Stimulated activated memory B cell treated with anti-CD40 and anti-IgM and Interleukin-4, amounts not matched to agents 10 μg/mL and 1 μg/mL and 100 μg/mL, for 72 hours (primary cell): Measurements from ENCODE around the gene PPM1A.

Experiments used
- ATAC-seq: fragments of 150-1000 bp; cut with Tn5 transposase; 2 replicates; pipeline ENCODE4 v1.10.0; 2021
- H3K27ac Mint-ChIP-seq: one replicate; pipeline ENCODE4 v1.8.0; 2022; ENCODE audit warnings: mild to moderate bottlenecking, mixed read lengths
- H3K27me3 Mint-ChIP-seq: one replicate; pipeline ENCODE4 v1.8.0; 2022; ENCODE audit warnings: mixed read lengths
- H3K36me3 Mint-ChIP-seq: one replicate; pipeline ENCODE4 v1.8.0; 2022; ENCODE audit warnings: mixed read lengths
- H3K4me1 Mint-ChIP-seq: one replicate; pipeline ENCODE4 v1.8.0; 2022; ENCODE audit warnings: mixed read lengths
- H3K4me3 Mint-ChIP-seq: one replicate; pipeline ENCODE4 v1.8.0; 2022; ENCODE audit warnings: mild to moderate bottlenecking, moderate library complexity, mixed read lengths
- H3K9me3 Mint-ChIP-seq: one replicate; pipeline ENCODE4 v1.8.0; 2022; ENCODE audit warnings: mixed read lengths

PPM1A gene

DNA sequence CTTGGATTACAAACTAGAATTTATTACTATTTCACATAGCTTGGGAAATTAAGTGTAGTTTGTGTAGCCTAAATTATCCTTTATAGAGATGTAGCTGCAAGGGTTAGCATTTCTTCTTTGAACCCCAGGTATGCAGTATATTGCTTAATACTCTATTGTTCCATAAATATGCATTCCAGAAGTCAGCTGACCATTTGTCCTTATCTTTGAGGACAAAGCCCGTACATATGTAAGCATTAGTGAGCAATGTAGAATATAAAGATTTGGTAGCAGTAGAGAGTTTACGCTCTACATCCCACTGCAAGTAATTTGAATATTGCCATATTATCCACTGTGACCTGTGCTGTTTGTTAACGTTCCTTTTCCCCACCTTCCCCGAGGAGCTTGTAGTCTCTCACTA, 26.9 kb downstream of the PPM1A start:
- H3K27ac Mint-ChIP-seq, result no peak overlapping the region
- no peaks in the 10 kb centered on the region for H3K27me3 Mint-ChIP-seq
- H3K4me1 Mint-ChIP-seq, result peaks cover 65% of the 10 kb centered on the region
- no peak overlapping the region for H3K4me3 Mint-ChIP-seq
- H3K36me3 Mint-ChIP-seq, result peaks cover 19% of the 10 kb centered on the region
- no peak for ATAC-seq
- no peaks in the 10 kb centered on the region for H3K9me3 Mint-ChIP-seq

DNA sequence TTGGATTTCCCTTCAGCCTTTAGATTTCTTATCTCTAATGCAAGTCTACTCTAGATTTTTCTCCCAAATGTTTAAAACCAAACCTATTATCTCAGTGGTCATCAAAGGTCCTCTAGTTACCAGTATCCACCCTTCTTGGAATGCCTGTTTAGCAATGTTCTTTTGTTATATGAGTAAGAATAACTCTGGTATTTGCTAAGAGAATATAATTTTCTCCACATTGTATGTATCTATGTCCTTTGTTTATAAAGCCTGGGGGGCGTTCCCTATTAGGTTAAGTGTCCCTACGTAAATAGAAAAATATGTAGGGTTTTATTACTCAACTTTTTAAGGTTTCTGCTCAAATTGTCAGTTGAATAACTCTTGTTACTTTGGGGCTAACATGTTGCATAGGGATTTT, 27.3 kb downstream of the PPM1A start:
- Mint-ChIP-seq H3K9me3 (no peaks in the 10 kb centered on the region), H3K27me3 (no peaks in the 10 kb centered on the region), H3K27ac (no peak overlapping the region), H3K4me3 (no peak overlapping the region), H3K4me1 (peaks cover 61% of the 10 kb centered on the region), H3K36me3 (peaks cover 15% of the 10 kb centered on the region)
- ATAC-seq, result no peak

DNA sequence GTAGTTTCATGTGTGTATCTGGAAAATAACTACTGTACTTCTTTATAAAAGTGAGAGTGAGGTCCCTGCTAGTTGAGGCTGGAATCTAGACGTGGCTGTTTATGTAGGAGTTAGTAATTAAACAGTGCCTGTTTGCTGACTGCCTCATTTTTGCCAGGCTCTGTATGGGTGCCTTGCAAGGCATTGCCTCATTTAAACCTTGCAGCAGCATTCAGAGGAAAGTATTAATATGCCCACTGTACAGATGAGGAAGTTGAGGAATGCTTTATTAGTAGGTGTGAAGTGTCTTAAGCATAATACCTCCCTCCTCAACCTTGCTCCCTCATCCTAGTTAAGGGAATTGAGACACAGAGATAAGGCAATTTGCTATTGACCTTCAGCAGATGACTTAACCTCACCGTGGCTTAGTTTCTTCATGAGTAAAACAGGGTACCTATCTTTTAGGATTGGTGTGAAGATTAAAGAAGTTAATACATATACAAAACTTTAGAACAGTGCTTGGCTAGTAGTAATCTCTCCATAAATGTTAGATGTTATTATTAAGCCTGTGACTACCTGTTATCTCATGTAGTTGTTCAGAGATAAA, 28.7 kb downstream of the PPM1A start:
- H3K27ac Mint-ChIP-seq, result no peak overlapping the region

DNA sequence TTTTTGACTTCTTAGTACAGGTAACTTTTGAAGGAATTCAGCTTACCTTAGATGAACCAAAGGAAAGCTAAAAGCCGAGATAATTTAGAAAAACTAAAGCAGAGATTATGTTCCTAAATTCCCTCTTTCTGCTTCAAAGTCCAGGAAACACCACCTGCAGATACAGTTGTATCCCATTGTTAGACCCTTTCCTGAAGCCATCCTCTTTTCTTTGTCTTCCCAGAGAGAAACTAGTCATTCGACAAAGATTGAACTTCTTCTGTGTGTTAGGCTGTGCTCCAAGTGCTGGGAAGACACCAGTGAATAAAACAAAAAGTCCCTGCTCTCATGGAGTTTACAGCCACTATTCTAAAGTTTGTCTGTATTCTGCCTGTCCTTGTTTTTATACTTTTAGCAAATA, 29.3 kb downstream of the PPM1A start:
- H3K27ac Mint-ChIP-seq, result no peak overlapping the region
- peaks cover 23% of the 10 kb centered on the region for H3K36me3 Mint-ChIP-seq
- H3K4me1 Mint-ChIP-seq, result peaks cover 42% of the 10 kb centered on the region
- H3K27me3 Mint-ChIP-seq, result no peaks in the 10 kb centered on the region
- ATAC-seq, result no peak
- no peak overlapping the region for H3K4me3 Mint-ChIP-seq
- no peaks in the 10 kb centered on the region for H3K9me3 Mint-ChIP-seq

More for the DNA sequence above, 28.7 kb downstream of the PPM1A start:
- ATAC-seq, result no peak
- H3K4me1 Mint-ChIP-seq, result peaks cover 48% of the 10 kb centered on the region
- no peaks in the 10 kb centered on the region for H3K27me3 Mint-ChIP-seq
- H3K9me3 Mint-ChIP-seq, result no peaks in the 10 kb centered on the region
- no peak overlapping the region for H3K4me3 Mint-ChIP-seq
- peaks cover 22% of the 10 kb centered on the region for H3K36me3 Mint-ChIP-seq

DNA sequence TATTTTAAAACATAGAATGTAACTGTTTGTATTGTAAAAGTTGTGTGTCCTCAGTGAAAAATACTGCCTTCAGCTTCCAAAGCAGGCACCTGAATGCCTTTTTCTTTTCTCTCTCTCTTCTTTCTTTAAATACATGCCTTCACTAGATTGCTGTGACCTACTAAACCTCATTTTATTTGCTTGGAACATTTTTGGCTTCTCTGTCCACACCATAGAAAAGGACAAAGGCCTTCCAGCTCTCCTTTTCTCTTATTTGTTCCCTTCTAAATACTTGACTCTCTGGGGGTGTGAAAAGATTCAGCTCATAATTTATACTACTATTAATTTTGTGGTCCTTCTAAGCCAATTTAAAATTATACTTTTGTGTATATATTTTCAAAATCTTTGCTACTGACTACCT, 38.4 kb downstream of the PPM1A start:
- Mint-ChIP-seq H3K4me3 (no peak overlapping the region), H3K27ac (no peak overlapping the region), H3K27me3 (no peaks in the 10 kb centered on the region), H3K36me3 (peaks cover 44% of the 10 kb centered on the region), H3K9me3 (no peaks in the 10 kb centered on the region), H3K4me1 (no peaks in the 10 kb centered on the region)
- ATAC-seq, result no peak

DNA sequence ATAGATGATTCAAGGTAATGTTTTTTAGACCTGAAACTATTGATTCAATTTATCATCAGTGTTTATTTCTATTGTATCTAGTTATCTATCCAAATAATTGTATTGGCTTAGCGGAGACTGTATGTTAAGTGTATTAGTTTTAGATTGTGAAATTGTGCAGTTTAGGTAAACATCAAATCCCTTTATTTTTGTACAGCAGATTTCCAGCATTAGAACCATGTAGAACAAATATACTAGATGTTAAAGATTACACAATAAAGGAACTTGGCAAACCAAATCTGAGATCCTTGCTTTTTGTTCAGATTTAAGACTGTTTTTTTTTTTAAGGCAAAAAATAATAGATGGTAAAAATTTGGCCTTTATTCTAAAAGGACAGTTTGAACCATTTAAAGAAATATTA, 39.3 kb downstream of the PPM1A start:
- Mint-ChIP-seq H3K9me3 (no peaks in the 10 kb centered on the region), H3K27ac (no peak overlapping the region), H3K4me1 (no peaks in the 10 kb centered on the region), H3K27me3 (no peaks in the 10 kb centered on the region), H3K36me3 (peaks cover 44% of the 10 kb centered on the region), H3K4me3 (no peak overlapping the region)
- no peak for ATAC-seq

DNA sequence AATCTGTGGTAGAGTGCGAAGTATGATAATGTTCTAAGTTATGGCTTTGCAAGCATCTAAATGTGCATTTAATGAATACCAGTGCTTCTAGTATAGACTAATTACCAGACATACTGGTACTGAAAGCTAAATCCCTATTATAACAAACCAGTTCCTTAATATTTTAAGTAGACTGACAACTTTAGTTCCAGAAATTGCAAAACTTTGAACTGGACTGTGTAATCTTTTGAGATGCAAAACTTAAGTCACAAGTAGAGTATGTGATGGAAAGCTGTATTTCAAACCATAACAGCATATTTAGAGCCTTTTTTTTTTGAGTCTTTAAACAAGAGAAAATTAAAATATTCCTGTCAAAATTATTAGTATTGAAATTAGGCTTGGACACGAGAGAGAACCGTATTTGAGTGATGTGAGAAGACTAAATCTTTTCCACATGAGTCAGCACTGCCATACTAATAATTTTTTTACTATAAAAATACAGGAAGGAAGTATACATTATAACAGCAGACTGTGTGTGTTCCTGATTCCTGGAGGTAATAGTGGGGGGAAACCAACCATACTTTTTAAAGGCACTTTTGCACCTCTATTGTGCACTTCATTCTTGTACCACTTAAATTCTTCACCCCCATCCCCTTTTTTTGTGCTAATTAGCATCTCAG, 45.5 kb downstream of the PPM1A start:
- ATAC-seq, result no peak
- H3K36me3 Mint-ChIP-seq, result peaks cover 20% of the 10 kb centered on the region
- H3K27me3 Mint-ChIP-seq, result no peaks in the 10 kb centered on the region
- no peak overlapping the region for H3K4me3 Mint-ChIP-seq
- no peak overlapping the region for H3K27ac Mint-ChIP-seq
- H3K4me1 Mint-ChIP-seq, result no peaks in the 10 kb centered on the region
- no peaks in the 10 kb centered on the region for H3K9me3 Mint-ChIP-seq

DNA sequence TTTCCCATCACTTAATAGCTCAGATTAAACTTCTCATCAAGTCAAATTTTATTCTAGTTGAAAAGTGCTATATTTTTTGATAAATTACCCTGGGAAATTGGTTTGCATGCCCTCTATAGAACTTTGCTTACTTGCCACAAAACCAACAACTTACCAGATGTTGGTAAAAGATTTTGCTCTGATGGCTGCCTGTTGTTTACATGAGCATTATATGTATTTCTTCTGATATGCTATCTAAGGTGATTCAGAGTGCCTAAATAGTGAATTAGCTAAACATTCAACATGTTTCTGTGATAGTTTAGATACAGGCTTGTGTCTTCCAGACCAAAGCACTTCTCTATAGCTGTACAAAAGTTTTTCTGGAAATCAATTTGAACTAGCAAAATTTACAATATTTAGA, 51.0 kb downstream of the PPM1A start:
- no peaks in the 10 kb centered on the region for H3K27me3 Mint-ChIP-seq
- no peak overlapping the region for H3K27ac Mint-ChIP-seq
- H3K36me3 Mint-ChIP-seq, result peaks cover 5% of the 10 kb centered on the region
- no peak overlapping the region for H3K4me3 Mint-ChIP-seq
- ATAC-seq, result no peak
- H3K9me3 Mint-ChIP-seq, result no peaks in the 10 kb centered on the region
- H3K4me1 Mint-ChIP-seq, result peaks cover 15% of the 10 kb centered on the region

DNA sequence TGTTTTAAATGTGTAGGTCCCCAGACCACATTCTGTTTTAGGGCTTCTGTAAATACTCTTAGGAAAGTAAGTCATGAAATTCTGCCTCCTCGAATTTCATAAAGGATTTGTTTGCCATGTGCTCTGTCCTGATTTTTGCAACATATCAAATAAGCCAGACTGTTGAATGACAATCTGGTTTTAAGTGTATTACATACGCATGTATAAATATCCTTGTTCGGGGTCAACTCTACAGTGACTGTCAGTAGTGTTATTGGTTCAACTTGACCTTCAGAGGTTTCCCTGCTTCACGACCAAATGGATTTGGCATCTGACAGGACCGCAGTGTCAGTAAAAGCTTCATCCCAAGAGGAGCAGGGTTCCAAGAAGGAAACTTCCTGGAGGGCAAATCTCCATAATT, 52.7 kb downstream of the PPM1A start:
- Mint-ChIP-seq H3K4me3 (no peak overlapping the region), H3K27me3 (no peaks in the 10 kb centered on the region), H3K9me3 (peaks cover 6% of the 10 kb centered on the region), H3K27ac (no peak overlapping the region), H3K36me3 (peaks cover 5% of the 10 kb centered on the region), H3K4me1 (peaks cover 15% of the 10 kb centered on the region)
- ATAC-seq, result no peak

DNA sequence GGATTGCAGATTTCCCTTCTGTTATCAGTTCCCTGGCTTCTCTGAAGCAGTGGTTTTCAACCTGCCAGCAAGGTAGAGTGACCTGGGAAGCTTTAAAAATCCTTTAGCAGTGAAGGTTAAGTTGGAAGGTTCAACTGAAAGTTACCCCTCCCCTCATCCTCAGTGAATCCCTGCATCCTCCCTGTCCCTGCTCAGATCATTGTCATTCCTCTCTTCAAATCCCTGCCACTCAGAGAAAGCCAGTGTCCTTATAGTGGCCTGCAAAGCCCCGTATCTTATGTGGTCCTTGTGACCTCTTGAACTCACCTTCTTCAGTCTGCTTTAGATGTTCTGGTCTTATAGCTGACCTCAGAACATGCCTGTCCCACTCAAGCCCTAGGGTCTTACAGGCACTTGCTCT, 53.6 kb downstream of the PPM1A start:
- no peak overlapping the region for H3K4me3 Mint-ChIP-seq
- peaks cover 15% of the 10 kb centered on the region for H3K4me1 Mint-ChIP-seq
- no peak for ATAC-seq
- peak overlapping the region; percentile 18 for H3K27ac Mint-ChIP-seq
- peaks cover 6% of the 10 kb centered on the region for H3K9me3 Mint-ChIP-seq
- no peaks in the 10 kb centered on the region for H3K27me3 Mint-ChIP-seq
- peaks cover 5% of the 10 kb centered on the region for H3K36me3 Mint-ChIP-seq

DNA sequence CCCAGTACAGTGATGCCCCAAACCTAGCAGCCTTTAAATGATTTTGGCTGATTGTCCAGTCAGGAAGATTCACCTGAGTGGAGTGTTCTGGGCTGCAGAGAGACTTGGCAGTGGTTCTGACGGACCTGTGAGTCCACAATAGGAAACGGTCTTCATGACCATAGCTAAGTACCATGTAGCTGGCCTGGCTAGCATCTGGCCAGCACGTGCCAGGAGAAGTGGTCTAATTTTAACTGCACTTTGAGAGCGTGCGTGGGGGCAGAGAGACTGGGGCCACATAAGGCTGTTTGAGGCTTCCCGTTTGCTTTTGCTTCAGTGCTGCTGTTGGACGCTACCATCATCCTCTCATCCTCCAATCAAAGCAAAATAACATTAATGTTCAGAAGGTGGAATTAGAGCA, 54.7 kb downstream of the PPM1A start:
- H3K36me3 Mint-ChIP-seq, result peaks cover 5% of the 10 kb centered on the region
- H3K9me3 Mint-ChIP-seq, result peaks cover 6% of the 10 kb centered on the region
- H3K27ac Mint-ChIP-seq, result no peak overlapping the region
- H3K27me3 Mint-ChIP-seq, result no peaks in the 10 kb centered on the region
- H3K4me3 Mint-ChIP-seq, result no peak overlapping the region
- peaks cover 15% of the 10 kb centered on the region for H3K4me1 Mint-ChIP-seq
- ATAC-seq, result no peak

DNA sequence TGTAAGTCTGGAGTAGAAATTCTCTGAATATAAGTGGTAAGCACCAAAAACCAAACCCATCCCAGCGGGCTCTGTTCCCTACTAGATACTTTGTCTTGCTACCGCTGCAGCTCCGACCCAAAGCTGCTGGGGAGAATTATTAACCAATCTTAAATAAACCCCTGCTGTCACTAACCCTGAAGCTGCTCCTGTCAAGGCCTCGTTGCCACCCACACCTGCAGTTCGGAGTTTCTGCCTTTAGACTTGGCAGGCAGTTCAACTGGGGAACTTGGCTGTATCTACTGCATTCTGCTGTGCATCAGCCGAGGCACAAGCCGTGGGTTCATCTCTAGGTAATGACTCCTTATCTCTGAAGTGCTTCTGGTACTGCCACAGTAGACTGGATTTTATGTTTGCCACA, 55.5 kb downstream of the PPM1A start:
- ATAC-seq, result no peak
- peaks cover 5% of the 10 kb centered on the region for H3K36me3 Mint-ChIP-seq
- H3K27ac Mint-ChIP-seq, result no peak overlapping the region
- H3K9me3 Mint-ChIP-seq, result peaks cover 6% of the 10 kb centered on the region
- no peaks in the 10 kb centered on the region for H3K27me3 Mint-ChIP-seq
- peaks cover 15% of the 10 kb centered on the region for H3K4me1 Mint-ChIP-seq
- no peak overlapping the region for H3K4me3 Mint-ChIP-seq

DNA sequence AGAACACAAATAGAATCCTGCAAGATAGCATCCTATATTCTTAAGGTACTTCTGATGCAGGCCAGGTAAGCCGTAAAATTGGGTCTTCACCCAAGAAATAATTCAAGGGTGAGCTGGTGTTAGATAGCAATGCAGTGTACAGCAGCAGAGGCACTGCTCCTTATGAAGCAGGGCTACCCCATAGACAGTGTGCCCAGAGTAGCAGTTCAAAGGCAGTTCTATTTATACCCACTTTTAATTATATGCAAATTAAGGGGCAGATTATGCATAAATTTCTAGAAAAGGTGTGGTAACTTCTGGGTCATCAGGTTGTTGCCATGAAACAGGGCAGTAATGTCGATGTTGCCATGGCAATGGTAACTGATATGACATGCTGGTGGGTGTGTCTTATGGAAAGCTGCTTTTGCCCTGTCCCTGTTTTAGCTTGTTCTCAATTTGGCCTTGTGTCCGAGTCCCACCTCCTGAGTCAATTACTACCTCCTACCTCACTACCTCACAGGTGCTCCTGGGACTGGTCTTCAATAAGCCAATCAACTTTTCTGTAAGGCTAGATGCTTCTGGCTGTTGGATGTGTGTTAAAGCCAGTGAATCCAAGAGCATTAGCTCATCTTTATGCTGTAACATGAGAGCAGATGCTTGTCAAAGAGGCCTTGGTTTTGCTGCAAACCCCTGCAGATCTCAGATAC, 61.0 kb downstream of the PPM1A start:
- Mint-ChIP-seq H3K27me3 (peaks cover 38% of the 10 kb centered on the region), H3K4me3 (no peak overlapping the region), H3K36me3 (no peaks in the 10 kb centered on the region), H3K27ac (no peak overlapping the region), H3K4me1 (no peaks in the 10 kb centered on the region), H3K9me3 (peaks cover 6% of the 10 kb centered on the region)
- no peak for ATAC-seq

DNA sequence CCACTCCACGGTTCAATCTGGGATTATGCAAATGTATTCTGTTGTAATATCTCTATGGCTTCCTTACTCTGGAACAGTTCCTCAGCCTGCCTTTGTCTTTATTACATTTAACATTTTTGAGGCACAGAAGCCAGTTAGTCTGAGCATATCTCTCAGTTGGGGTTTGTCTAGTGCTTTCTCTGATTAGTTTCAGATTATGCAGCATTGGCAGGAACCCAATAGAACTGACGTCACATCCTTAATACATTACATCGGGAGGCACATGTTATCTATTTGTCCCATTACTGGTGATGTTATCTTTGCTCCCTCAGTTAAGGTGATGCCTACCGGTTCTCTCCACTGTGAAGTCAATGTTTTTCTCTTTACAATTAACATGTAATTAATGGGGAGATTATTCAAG, 62.4 kb downstream of the PPM1A start:
- no peak overlapping the region for H3K27ac Mint-ChIP-seq
- no peaks in the 10 kb centered on the region for H3K9me3 Mint-ChIP-seq
- peaks cover 40% of the 10 kb centered on the region for H3K27me3 Mint-ChIP-seq
- ATAC-seq, result no peak
- H3K4me3 Mint-ChIP-seq, result no peak overlapping the region
- H3K4me1 Mint-ChIP-seq, result no peaks in the 10 kb centered on the region
- H3K36me3 Mint-ChIP-seq, result no peaks in the 10 kb centered on the region

DNA sequence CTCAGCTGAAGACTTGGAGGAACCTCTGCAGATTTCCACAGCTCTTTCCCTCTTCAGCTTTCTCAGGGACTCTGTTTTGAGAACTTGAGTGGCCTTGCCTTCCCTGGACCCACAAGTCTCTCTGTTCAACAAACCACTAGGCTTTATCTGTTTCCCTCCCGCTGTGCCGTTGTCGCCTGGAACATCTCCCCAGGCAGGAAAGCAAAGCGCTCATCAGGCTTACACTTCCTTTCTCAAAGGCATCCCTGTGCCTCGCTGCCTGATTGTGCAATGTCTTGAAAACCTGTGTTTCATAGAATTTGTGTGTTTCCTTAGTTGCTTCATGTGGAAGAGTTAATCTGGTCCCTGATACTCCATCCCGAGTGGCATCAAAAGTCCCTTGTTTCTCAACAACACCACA, 64.1 kb downstream of the PPM1A start:
- H3K27ac Mint-ChIP-seq, result no peak overlapping the region
- no peaks in the 10 kb centered on the region for H3K36me3 Mint-ChIP-seq

More for the DNA sequence above, 64.1 kb downstream of the PPM1A start:
- Mint-ChIP-seq H3K9me3 (no peaks in the 10 kb centered on the region), H3K27me3 (peaks cover 48% of the 10 kb centered on the region), H3K4me1 (no peaks in the 10 kb centered on the region), H3K4me3 (no peak overlapping the region)
- no peak for ATAC-seq
